Fibroblast of villous mesenchyme (primary cell): ENCODE results near the gene LNP1. TPM values are rescaled to one million over a fixed set of nuclear protein-coding genes. Genes with fewer than 3 reads are reported as not detected.
"Not testable (repeated sequence)": the region's sequence is repeated elsewhere in the genome, so short reads cannot be mapped to it uniquely, and the experiment has no call there.

Source experiments
- DNase-seq: peaks from one replicate; pipeline ENCODE4 v3.0.0-alpha.2; 2010; ENCODE audit warnings: low read depth
- H3K4me3 ChIP-seq: 2 replicates; pipeline ENCODE4 v1.5.1; 2011; ENCODE audit warnings: low read depth, mild to moderate bottlenecking, low read length
- total RNA-seq: library from RNA; depleted of rRNA; stranded (reverse); fragments of >200 nt; gene quantifications from 2 replicates; pipeline ENCODE4 v1.2.3, GENCODE V29; 2012
- TF ChIP-seq, protein P1 (sequence below): IDR thresholded peaks from 2 replicates; pipeline ENCODE4 v1.5.1; 2012; ENCODE audit warnings: low read depth, mild to moderate bottlenecking, low read length; ENCODE audit not compliant: insufficient read depth

LNP1 gene, protein sequence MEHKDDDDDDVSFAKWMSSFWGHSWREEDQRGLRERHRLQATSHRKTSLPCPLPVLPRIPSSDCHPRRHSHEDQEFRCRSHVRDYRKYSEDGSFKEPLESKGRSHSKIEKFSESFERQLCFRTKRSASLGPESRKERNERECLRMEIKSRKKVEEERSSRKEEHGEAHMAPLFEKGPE
- 4.2 and 4.7 TPM in 2 replicates for total RNA-seq

DNA sequence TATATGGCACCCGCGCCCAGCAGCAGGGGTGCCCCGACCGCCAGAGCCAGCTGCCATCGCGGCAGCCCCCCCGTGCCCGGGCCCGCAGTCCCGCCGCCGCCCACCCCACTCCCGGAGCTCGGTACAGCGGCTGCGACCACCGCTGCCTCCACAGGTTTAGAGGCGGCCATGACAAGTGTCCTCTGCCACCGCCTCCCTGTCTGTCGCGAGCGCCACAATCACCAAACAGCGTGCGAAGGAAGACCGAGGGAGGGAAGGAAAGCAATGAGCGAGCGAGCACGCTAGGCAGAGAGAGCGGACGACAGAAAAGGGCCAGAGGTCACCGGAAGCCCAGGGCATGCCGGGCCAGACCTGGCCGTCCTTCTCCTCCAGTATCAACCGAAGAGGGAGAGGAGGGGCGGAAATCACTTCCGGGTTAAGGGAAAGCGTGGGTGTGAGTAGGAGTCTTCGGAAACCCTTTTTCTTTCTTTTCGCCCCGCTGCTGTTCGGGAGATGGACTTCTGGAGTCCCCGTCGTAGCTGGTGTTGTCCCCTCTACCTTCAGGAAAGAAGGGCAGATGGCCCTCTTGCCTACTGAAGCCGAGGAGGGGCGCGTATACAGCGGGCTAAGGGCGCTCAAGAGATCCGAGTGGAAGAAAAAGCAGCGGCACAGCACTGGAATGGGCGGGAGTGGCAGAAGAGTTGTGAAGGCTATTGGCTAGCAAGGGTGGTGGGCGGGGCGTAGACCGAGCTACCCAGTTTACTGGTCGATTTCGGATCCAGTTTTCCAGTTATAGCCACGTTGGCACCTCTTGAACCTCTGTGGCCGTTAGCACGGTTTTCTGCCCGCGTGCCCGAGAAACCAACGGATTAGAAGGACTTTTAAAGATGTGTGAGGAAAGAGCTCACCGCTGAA lies at the start of gene LNP1, which contains the start of gene TOMM70:
LNP1 (plus strand) TSS at position 760 of the 894 bp plus-strand sequence. CDS start 28,191 bp downstream, outside the sequence.
TOMM70 (minus strand) TSS at position 310 of the 894 bp plus-strand sequence; CDS start at position 170, 140 bp downstream.
- TF ChIP-seq, protein P1, sequence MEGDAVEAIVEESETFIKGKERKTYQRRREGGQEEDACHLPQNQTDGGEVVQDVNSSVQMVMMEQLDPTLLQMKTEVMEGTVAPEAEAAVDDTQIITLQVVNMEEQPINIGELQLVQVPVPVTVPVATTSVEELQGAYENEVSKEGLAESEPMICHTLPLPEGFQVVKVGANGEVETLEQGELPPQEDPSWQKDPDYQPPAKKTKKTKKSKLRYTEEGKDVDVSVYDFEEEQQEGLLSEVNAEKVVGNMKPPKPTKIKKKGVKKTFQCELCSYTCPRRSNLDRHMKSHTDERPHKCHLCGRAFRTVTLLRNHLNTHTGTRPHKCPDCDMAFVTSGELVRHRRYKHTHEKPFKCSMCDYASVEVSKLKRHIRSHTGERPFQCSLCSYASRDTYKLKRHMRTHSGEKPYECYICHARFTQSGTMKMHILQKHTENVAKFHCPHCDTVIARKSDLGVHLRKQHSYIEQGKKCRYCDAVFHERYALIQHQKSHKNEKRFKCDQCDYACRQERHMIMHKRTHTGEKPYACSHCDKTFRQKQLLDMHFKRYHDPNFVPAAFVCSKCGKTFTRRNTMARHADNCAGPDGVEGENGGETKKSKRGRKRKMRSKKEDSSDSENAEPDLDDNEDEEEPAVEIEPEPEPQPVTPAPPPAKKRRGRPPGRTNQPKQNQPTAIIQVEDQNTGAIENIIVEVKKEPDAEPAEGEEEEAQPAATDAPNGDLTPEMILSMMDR: no peak
- peak within 1 kb of the TSS; percentile 94 for H3K4me3 ChIP-seq
- peak; percentile 97 for DNase-seq

DNA sequence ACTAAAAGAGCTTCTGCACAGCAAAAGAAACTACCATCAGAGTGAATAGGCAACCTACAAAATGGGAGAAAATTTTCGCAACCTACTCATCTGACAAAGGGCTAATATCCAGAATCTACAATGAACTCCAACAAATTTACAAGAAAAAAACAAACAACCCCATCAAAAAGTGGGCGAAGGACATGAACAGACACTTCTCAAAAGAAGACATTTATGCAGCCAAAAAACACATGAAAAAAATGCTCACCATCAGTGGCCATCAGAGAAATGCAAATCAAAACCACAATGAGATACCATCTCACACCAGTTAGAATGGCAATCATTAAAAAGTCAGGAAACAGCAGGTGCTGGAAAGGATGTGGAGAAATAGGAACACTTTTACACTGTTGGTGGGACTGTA lies 49.6 kb upstream of the LNP1 start:
- DNase-seq, H3K4me3 ChIP-seq: not testable (repeated sequence)

DNA sequence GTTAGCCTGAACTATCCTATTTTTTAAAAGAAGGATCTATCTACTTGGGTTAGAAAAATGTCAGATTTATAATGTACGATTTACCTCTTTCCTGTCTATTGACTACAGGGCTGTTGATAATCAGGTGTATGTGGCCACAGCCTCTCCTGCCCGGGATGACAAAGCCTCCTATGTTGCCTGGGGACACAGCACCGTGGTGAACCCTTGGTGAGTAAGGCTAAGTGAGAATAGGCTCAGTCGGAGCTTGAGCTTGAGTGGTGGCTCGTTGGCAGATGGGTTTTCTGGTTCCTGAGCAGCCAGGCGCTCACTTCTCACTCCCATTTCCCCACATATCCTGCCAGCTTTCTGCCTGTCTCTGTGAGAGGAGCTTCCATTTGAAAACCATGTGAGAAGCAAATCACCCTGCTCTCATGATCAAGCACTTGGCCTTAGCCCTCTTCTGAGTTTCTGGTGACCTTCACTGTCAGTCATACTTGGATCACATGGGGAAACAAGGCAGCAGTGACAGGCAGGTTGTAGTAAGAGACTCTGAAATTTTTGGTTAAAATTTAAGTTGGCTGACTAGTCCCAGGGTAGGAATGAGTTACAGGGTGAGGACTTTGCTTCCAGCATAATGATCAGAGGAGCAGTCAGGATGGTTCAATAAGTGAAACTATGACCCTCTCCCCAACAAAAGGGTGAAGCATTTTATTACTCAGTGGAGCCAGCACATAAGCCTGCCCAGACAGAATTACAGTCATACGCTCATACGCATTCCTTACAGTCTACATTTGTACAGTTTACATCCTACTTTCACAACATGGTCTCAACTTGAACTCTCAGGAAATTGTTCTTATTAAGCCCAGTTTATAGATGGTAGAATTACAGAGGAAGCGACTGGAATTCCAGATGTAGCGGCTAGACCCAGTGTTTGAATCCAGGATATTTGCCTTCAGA lies 48.8 kb upstream of the LNP1 start:
- DNase-seq: peak; percentile 55
- TF ChIP-seq, protein P1: no peak
- no peak overlapping the region for H3K4me3 ChIP-seq

DNA sequence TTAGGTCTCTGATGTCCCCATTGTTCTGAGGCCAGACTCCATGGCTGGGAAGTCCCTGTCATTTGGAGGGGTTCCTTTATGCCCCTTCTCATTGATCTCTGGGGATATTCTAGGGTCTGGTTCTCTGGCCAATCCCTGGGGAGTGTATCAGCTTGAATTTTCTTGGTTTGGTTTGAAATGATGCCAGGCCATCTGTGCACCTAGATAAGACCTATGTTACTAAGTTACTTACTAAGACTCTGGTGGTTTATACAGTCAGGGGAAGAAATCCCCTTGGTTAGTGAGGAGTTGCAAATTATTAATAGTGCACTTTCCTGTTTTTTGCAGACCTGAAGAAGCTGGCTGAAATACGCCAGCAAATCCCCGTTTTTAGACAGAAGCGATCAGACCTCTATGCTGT lies 46.5 kb upstream of the LNP1 start:
- TF ChIP-seq, protein P1: no peak
- DNase-seq: peak; percentile 18
- H3K4me3 ChIP-seq: no peak overlapping the region

DNA sequence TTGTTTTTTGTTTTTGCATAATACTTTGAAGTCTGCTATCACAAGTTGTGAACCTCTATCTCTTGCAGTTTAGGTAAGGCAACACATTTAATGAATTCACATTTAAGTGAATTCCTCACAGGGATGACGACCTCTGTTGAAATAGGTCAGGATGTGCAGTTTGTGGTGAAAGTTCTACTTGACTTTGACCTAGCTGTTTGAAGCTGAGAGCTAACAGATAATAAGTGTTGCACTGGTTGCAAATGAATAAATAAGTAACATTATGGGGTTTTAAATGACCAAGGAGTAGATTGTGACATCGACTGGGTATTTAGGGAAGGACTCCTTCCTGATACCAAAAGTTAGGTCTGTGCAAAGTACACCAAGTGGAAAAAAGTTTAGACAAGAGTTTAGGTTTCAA lies 42.9 kb upstream of the LNP1 start:
- TF ChIP-seq, protein P1: no peak
- DNase-seq: peak; percentile 55
- no peak overlapping the region for H3K4me3 ChIP-seq

DNA sequence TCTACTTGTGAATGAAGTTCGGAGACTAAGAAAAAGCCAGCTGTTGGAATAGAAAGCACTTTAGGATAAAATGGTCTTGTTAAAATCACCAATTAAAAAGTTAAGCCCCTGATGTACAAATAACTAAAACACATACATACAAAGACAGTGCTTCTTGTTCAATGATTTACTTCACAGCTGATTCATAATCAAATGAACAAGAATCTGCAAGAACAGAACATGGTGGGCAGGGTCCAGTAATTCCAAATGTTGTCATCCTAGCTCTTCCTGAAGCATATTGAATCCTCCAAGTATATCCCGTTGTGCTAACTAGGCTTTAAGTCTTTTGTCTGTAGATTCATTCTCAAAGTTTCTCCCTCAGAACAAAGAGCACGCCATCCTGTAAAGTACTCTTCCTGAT lies 42.3 kb upstream of the LNP1 start:
- DNase-seq: no peak
- TF ChIP-seq, protein P1: no peak
- H3K4me3 ChIP-seq: no peak overlapping the region
